GM19463 (cell line): ENCODE measurements around the gene STX18.
"Not testable (repeated sequence)": the region's sequence is repeated elsewhere in the genome, so short reads cannot be mapped to it uniquely, and the experiment has no call there.

Experiments
- ATAC-seq: cut with Tn5 transposase; IDR thresholded peaks from one replicate; pipeline ENCODE4 v1.9.1; 2021; ENCODE audit warnings: mild to moderate bottlenecking, moderate library complexity; ENCODE audit not compliant: unreplicated experiment

STX18 gene

GRCh38 chr4:4422856-4423499, 118.9 kb downstream of the STX18 start:
- no peak for ATAC-seq

- not testable (repeated sequence) for ATAC-seq
Measured at GRCh38 chr4:4422117-4422516, 119.7 kb downstream of the STX18 start.

- no peak for ATAC-seq
Measured at GRCh38 chr4:4421356-4421755, 120.5 kb downstream of the STX18 start.

- no peak for ATAC-seq
Measured at GRCh38 chr4:4420421-4420820, 121.4 kb downstream of the STX18 start.

GRCh38 chr4:4419896-4420295, 122.0 kb downstream of the STX18 start:
- ATAC-seq = no peak

GRCh38 chr4:4418676-4419390, 123.0 kb downstream of the STX18 start:
- ATAC-seq = no peak

- no peak for ATAC-seq
Measured at GRCh38 chr4:4417886-4418285, 124.0 kb downstream of the STX18 start.

- no peak for ATAC-seq
Measured at GRCh38 chr4:4416981-4417380, 124.9 kb downstream of the STX18 start.

GRCh38 chr4:4415806-4416805, 125.7 kb downstream of the STX18 start:
- ATAC-seq = no peak

GRCh38 chr4:4415107-4415805, 126.6 kb downstream of the STX18 start:
- ATAC-seq = no peak

GRCh38 chr4:4413806-4414205, 128.0 kb downstream of the STX18 start:
- ATAC-seq = no peak

- ATAC-seq = no peak
Measured at GRCh38 chr4:4413373-4413725, 128.5 kb downstream of the STX18 start.

- ATAC-seq = no peak
Measured at GRCh38 chr4:4412641-4413372, 129.0 kb downstream of the STX18 start.

GRCh38 chr4:4411906-4412305, 129.9 kb downstream of the STX18 start:
- no peak for ATAC-seq

GRCh38 chr4:4410271-4410670, 131.6 kb downstream of the STX18 start:
- no peak for ATAC-seq

GRCh38 chr4:4409416-4410115, 132.3 kb downstream of the STX18 start:
- no peak for ATAC-seq

GRCh38 chr4:4408576-4409335, 133.1 kb downstream of the STX18 start:
- no peak for ATAC-seq

- no peak for ATAC-seq
Measured at GRCh38 chr4:4408132-4408523, 133.7 kb downstream of the STX18 start.
